Liver (tissue), 3 donors: ENCODE results near the gene NEK1.

Experiments
- EGR1 ChIP-seq, 2 donors: IDR thresholded peaks; 2 replicates each; pipeline ENCODE4 v1.6.1; 2016 to 2018; ENCODE audit warnings: antibody characterized with exemption in 2 of 2, low read depth in 2 of 2
- JUND ChIP-seq, 2 donors: IDR thresholded peaks; 2 replicates each; pipeline ENCODE4 v1.6.1; 2016; ENCODE audit warnings: antibody characterized with exemption in 2 of 2
- RAD21 ChIP-seq, 2 donors: IDR thresholded peaks; 2 replicates each; pipeline ENCODE4 v1.6.1; 2016; ENCODE audit warnings: antibody characterized with exemption in 2 of 2, mild to moderate bottlenecking in 2 of 2
- TAF1 ChIP-seq: conservative IDR thresholded peaks from 2 replicates; pipeline ENCODE4 v1.6.1; 2016; ENCODE audit warnings: antibody characterized with exemption, mild to moderate bottlenecking
- YY1 ChIP-seq: IDR thresholded peaks from 2 replicates; pipeline ENCODE4 v1.6.1; 2016; ENCODE audit warnings: antibody characterized with exemption, mild to moderate bottlenecking
- TF ChIP-seq, protein P1 (sequence below): fragments of 150-350 bp; IDR thresholded peaks from 2 replicates; pipeline ENCODE4 v1.5.1; 2017; ENCODE audit warnings: improper control_type of control experiment, low read depth, low read length; ENCODE audit not compliant: missing input control
- TF ChIP-seq, protein P2 (sequence below): IDR thresholded peaks from 2 replicates; pipeline ENCODE4 v1.6.1; 2016; ENCODE audit warnings: antibody characterized with exemption
- TF ChIP-seq, protein P3 (sequence below): IDR thresholded peaks from 2 replicates; pipeline ENCODE4 v1.6.1; 2016; ENCODE audit warnings: antibody characterized with exemption
- TF ChIP-seq, protein P4 (sequence below): IDR thresholded peaks from 2 replicates; pipeline ENCODE4 v1.6.1; 2016; ENCODE audit warnings: antibody characterized with exemption, mild to moderate bottlenecking
- donor health status: healthy.
- donor health status: healthy.

DNA sequence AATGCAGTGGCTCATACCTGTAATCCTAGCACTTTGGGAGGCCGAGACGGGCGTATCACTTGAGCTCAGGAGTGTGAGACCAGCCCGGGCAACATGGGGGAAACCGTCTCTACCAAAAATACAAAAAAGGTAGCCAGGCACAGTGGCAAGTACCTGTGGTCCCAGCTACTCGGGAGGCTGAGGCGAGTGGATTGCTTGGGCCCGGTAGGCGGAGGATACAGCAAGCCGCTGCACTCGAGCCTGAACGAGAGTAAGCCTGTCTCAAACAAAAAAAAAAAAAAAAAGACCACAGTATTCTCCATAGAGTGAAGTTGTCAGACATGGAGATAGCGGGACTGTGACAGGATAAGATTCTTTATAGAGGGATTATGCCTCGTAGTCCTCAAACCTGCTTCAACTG, 265.5 kb downstream of the NEK1 start:
- TF ChIP-seq TAF1 (no peak), YY1 (no peak), RAD21 (IDR thresholded peaks at IDR 0.05) (no peak), EGR1 (IDR thresholded peaks at IDR 0.05; ENCODE audit: low read depth in 2 of 2) (no peak), JUND (IDR thresholded peaks at IDR 0.05) (no peak)
- TF ChIP-seq, protein P1, sequence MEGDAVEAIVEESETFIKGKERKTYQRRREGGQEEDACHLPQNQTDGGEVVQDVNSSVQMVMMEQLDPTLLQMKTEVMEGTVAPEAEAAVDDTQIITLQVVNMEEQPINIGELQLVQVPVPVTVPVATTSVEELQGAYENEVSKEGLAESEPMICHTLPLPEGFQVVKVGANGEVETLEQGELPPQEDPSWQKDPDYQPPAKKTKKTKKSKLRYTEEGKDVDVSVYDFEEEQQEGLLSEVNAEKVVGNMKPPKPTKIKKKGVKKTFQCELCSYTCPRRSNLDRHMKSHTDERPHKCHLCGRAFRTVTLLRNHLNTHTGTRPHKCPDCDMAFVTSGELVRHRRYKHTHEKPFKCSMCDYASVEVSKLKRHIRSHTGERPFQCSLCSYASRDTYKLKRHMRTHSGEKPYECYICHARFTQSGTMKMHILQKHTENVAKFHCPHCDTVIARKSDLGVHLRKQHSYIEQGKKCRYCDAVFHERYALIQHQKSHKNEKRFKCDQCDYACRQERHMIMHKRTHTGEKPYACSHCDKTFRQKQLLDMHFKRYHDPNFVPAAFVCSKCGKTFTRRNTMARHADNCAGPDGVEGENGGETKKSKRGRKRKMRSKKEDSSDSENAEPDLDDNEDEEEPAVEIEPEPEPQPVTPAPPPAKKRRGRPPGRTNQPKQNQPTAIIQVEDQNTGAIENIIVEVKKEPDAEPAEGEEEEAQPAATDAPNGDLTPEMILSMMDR, result no peak
- TF ChIP-seq, protein P2, sequence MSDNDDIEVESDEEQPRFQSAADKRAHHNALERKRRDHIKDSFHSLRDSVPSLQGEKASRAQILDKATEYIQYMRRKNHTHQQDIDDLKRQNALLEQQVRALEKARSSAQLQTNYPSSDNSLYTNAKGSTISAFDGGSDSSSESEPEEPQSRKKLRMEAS, result no peak
- TF ChIP-seq, protein P3, sequence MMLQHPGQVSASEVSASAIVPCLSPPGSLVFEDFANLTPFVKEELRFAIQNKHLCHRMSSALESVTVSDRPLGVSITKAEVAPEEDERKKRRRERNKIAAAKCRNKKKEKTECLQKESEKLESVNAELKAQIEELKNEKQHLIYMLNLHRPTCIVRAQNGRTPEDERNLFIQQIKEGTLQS, result no peak
- TF ChIP-seq, protein P4, sequence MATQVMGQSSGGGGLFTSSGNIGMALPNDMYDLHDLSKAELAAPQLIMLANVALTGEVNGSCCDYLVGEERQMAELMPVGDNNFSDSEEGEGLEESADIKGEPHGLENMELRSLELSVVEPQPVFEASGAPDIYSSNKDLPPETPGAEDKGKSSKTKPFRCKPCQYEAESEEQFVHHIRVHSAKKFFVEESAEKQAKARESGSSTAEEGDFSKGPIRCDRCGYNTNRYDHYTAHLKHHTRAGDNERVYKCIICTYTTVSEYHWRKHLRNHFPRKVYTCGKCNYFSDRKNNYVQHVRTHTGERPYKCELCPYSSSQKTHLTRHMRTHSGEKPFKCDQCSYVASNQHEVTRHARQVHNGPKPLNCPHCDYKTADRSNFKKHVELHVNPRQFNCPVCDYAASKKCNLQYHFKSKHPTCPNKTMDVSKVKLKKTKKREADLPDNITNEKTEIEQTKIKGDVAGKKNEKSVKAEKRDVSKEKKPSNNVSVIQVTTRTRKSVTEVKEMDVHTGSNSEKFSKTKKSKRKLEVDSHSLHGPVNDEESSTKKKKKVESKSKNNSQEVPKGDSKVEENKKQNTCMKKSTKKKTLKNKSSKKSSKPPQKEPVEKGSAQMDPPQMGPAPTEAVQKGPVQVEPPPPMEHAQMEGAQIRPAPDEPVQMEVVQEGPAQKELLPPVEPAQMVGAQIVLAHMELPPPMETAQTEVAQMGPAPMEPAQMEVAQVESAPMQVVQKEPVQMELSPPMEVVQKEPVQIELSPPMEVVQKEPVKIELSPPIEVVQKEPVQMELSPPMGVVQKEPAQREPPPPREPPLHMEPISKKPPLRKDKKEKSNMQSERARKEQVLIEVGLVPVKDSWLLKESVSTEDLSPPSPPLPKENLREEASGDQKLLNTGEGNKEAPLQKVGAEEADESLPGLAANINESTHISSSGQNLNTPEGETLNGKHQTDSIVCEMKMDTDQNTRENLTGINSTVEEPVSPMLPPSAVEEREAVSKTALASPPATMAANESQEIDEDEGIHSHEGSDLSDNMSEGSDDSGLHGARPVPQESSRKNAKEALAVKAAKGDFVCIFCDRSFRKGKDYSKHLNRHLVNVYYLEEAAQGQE, result no peak
